Measurements from ENCODE around the gene KRT17. TPM values are rescaled to one million over a fixed set of nuclear protein-coding genes. Genes with fewer than 3 reads are reported as not detected.

The KRT17 gene
- total and polyA plus RNA-seq, 9 of the 15 experiments (the other 6 are each of a cell fraction or from before 2014, with no cell fraction given) = 0.23 to 0.25 TPM; not detected in 7

DNA sequence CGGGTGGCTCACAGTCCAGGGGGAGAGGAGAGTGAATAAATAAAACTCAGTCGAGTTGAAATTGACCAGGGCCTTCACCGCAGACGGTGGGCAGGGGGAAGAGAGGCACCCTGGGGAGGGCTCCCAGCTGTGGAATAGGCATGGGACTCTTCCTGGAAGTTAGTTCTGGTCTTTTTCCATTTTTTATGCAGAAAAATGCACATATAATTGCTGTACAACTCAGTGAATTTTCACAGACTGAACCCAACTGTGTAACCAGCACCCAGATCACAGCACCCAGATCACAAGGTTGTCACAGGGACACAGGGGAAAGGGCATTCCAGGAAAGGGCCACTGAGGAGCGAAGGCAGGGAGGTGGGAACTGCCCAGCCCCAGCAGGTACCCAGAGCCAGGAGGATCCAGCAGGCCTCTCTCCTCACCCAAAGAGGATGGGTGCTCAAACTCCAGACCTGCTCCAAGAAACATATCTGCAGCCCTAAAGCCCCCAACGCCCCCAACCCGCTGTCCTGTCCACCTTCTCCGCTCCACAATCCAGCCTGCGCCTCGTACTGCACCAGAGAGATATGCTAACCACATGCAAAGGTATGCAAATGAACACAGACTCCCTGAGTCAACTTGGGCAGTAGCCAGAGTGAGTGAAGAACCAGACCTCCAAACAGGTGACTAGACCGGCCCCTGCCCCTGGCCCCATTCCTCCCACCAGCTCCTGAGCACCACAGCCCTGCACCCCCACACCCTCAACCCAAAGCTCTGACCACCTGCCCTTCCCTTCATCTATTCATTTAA lies 35.2 kb upstream of the KRT17 start:
- ChIA-PET POLR2A (interaction anchor here (0.6 to 1.0 kb wide), 3 partner anchors 19 to 1066 kb away, joined by 3 read pairs; no protein-coding TSS in a partner anchor), CTCF (ENCODE audit: low intra/inter-chr PET ratio) (interaction anchor here (7.3 to 7.4 kb wide), 2 partner anchors 11 to 110 kb away, joined by 87 to 135 read pairs; no protein-coding TSS in a partner anchor)
- peaks cover 5 to 45% of the 10 kb centered on the region in 2 experiments; a peak in 4 of 5 replicates for H3K4me1 ChIP-seq (replicated peaks in 1 of 2; ENCODE audit: control insufficient read depth in 2 of 2, insufficient read depth in 2 of 2, low read length in 2 of 2)
- H2AFZ ChIP-seq (ENCODE audit: low read depth, low read length) = no peak overlapping the region
- WGBS (ENCODE audit: insufficient coverage, low coverage, missing lambda C conversion rate) = 8% methylated on average over 8 of the region's 11 CpGs
- TF ChIP-seq SP2 (IDR thresholded peaks at IDR 0.05; ENCODE audit: extremely low read depth, low read depth, low read length, poor library complexity, severe bottlenecking) (no peak), RBFOX2 (IDR thresholded peaks at IDR 0.05; ENCODE audit: low read depth, low read length) (no peak)
- no peak overlapping the region for H3K9ac ChIP-seq (ENCODE audit: insufficient read depth in 1 of 2, low read depth in 2 of 2, low read length in 2 of 2)
- no peak for ATAC-seq
- no peak overlapping the region for H3K4me2 ChIP-seq (ENCODE audit: insufficient read depth, low read length)
- no TSS peak for BruUV-seq (replicated peaks)
- intact Hi-C loops (cut with micrococcal nuclease) = loop anchor here (5.0 to 10.0 kb wide), 2 partner anchors 175 to 1042 kb away; partner anchors contain the start of genes KRT35 and KRT36
- H3K27ac ChIP-seq (ENCODE audit: extremely low read depth, low read depth, low read length) = no peak overlapping the region
- H3K9me3 ChIP-seq (replicated peaks; ENCODE audit: control insufficient read depth, insufficient read depth, low read depth, low read length) = no peaks in the 10 kb centered on the region
- peaks cover 2 to 10% of the 10 kb centered on the region in 2 experiments; a peak in 1 of 5 replicates for H3K27me3 ChIP-seq (ENCODE audit: control insufficient read depth in 2 of 2, insufficient read depth in 2 of 2, low read length in 2 of 2)
- no peak for FAIRE-seq
- in situ Hi-C loops (cut with MboI) = loop anchor here (5.0 to 25.0 kb wide), 4 partner anchors 112 to 1047 kb away; no protein-coding TSS in a partner anchor
- no peaks in the 10 kb centered on the region for H3K79me2 ChIP-seq (ENCODE audit: control insufficient read depth, insufficient read depth, low read length)
- H3K9me1 ChIP-seq (ENCODE audit: control insufficient read depth, insufficient read depth, low read length) = peaks cover 2% of the 10 kb centered on the region
- H3K4me3 ChIP-seq = no peak overlapping the region
- no peaks in the 10 kb centered on the region for H4K20me1 ChIP-seq (replicated peaks; ENCODE audit: control insufficient read depth, insufficient read depth, low read length)
- H3K36me3 ChIP-seq (ENCODE audit: control insufficient read depth, insufficient read depth, low read length) = no peaks in the 10 kb centered on the region
- no peak for DNase-seq (ENCODE audit: extremely low read depth in 1 of 4, low spot score in 3 of 4)

GRCh38 chr17:41658846-41659245 lies 34.5 kb upstream of the KRT17 start:
- H3K27me3 ChIP-seq (ENCODE audit: control insufficient read depth in 2 of 2, insufficient read depth in 2 of 2, low read length in 2 of 2) = peaks cover 2 to 16% of the 10 kb centered on the region in 2 experiments; a peak in 1 of 5 replicates
- H3K27ac ChIP-seq (ENCODE audit: extremely low read depth, low read depth, low read length) = no peak overlapping the region
- POLR2A ChIA-PET = interaction anchor here (0.6 to 0.8 kb wide), 3 partner anchors 20 to 119 kb away, joined by 3 to 4 read pairs (median 3); no protein-coding TSS in a partner anchor
- H3K9me1 ChIP-seq (ENCODE audit: control insufficient read depth, insufficient read depth, low read length) = peaks cover 2% of the 10 kb centered on the region
- 0 out of 2 replicates have a peak, but pooled peaks cover 1% of the 10 kb centered on the region for H4K20me1 ChIP-seq (replicated peaks; ENCODE audit: control insufficient read depth, insufficient read depth, low read length)
- in situ Hi-C loops (cut with MboI) (loop anchor here (25.0 kb wide), 1 partner anchor 1047 kb away; no protein-coding TSS in a partner anchor), intact Hi-C loops (cut with micrococcal nuclease) (no loop called here)
- H3K4me1 ChIP-seq (replicated peaks in 1 of 2; ENCODE audit: control insufficient read depth in 2 of 2, insufficient read depth in 2 of 2, low read length in 2 of 2) = peaks cover 0 to 43% of the 10 kb centered on the region in 2 experiments; a peak in 4 of 5 replicates
- ATAC-seq (no peak), DNase-seq (ENCODE audit: extremely low read depth in 1 of 4, low spot score in 3 of 4) (no peak), FAIRE-seq (no peak)
- BruUV-seq (replicated peaks) = no TSS peak
- no peak overlapping the region for H3K4me2 ChIP-seq (ENCODE audit: insufficient read depth, low read length)
- 6% methylated on average over 5 of the region's 5 CpGs for whole genome bisulfite sequencing (ENCODE audit: insufficient coverage, low coverage, missing lambda C conversion rate)
- no peak overlapping the region for H2AFZ ChIP-seq (ENCODE audit: low read depth, low read length)
- no peak overlapping the region for H3K4me3 ChIP-seq
- H3K9me3 ChIP-seq (replicated peaks; ENCODE audit: control insufficient read depth, insufficient read depth, low read depth, low read length) = no peaks in the 10 kb centered on the region
- CTCF ChIA-PET (ENCODE audit: low intra/inter-chr PET ratio) = interaction anchor here (7.3 kb wide), 1 partner anchor 10 kb away, joined by 87 read pairs; no protein-coding TSS in a partner anchor
- no peak overlapping the region; a peak in 1 of 4 replicates for H3K9ac ChIP-seq (ENCODE audit: insufficient read depth in 1 of 2, low read depth in 2 of 2, low read length in 2 of 2)
- no peaks in the 10 kb centered on the region for H3K79me2 ChIP-seq (ENCODE audit: control insufficient read depth, insufficient read depth, low read length)
- H3K36me3 ChIP-seq (ENCODE audit: control insufficient read depth, insufficient read depth, low read length) = no peaks in the 10 kb centered on the region
- TF ChIP-seq RBM14 (IDR thresholded peaks at IDR 0.05; ENCODE audit: borderline replicate concordance, insufficient read depth, low read depth, low read length) (no peak), MBD1 (CRISPR knock-in tag; IDR thresholded peaks at IDR 0.05) (no peak), MLX (CRISPR knock-in tag; conservative IDR thresholded peaks at IDR 0.05) (no peak), ELF1 (tag; IDR thresholded peaks at IDR 0.05) (no peak)
- TF ChIP-seq, protein P1, sequence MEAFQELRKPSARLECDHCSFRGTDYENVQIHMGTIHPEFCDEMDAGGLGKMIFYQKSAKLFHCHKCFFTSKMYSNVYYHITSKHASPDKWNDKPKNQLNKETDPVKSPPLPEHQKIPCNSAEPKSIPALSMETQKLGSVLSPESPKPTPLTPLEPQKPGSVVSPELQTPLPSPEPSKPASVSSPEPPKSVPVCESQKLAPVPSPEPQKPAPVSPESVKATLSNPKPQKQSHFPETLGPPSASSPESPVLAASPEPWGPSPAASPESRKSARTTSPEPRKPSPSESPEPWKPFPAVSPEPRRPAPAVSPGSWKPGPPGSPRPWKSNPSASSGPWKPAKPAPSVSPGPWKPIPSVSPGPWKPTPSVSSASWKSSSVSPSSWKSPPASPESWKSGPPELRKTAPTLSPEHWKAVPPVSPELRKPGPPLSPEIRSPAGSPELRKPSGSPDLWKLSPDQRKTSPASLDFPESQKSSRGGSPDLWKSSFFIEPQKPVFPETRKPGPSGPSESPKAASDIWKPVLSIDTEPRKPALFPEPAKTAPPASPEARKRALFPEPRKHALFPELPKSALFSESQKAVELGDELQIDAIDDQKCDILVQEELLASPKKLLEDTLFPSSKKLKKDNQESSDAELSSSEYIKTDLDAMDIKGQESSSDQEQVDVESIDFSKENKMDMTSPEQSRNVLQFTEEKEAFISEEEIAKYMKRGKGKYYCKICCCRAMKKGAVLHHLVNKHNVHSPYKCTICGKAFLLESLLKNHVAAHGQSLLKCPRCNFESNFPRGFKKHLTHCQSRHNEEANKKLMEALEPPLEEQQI (IDR thresholded peaks at IDR 0.05) = no peak
